ENCODE results near the gene CUBN.

GRCh38 chr10:16902606-16903005 lies 227.0 kb downstream of the CUBN start:
- TF ChIP-seq, protein P1, sequence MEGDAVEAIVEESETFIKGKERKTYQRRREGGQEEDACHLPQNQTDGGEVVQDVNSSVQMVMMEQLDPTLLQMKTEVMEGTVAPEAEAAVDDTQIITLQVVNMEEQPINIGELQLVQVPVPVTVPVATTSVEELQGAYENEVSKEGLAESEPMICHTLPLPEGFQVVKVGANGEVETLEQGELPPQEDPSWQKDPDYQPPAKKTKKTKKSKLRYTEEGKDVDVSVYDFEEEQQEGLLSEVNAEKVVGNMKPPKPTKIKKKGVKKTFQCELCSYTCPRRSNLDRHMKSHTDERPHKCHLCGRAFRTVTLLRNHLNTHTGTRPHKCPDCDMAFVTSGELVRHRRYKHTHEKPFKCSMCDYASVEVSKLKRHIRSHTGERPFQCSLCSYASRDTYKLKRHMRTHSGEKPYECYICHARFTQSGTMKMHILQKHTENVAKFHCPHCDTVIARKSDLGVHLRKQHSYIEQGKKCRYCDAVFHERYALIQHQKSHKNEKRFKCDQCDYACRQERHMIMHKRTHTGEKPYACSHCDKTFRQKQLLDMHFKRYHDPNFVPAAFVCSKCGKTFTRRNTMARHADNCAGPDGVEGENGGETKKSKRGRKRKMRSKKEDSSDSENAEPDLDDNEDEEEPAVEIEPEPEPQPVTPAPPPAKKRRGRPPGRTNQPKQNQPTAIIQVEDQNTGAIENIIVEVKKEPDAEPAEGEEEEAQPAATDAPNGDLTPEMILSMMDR (IDR thresholded peaks at IDR 0.05), result no peak
- TF ChIP-seq POLR2A (IDR thresholded peaks at IDR 0.05), result no peak
